ENCODE results near the gene PNISR.

DNA sequence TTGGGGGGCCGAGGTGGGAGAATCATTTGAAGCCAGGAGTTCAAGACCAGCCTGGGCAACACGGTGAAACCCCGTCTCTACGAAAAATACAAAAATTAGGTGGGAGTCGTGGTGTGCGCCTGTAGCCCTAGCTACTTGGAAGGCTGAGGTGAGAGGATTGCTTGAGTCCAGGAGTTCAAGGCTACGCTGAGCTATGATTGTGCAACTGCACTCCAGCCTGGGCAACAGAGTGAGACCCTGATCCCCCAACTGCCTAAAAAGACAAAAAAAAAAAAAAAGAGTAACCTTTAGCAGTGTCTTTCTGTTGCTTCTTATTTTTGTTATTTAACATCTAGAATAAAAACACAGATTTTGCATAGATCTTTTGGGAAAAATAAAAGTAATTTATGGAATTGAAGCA, 18.0 kb downstream of the PNISR start:
- no peak for TF ChIP-seq POLR2A (IDR thresholded peaks at IDR 0.05; ENCODE audit: low read length)
- no peak for TF ChIP-seq GATA1 (IDR thresholded peaks at IDR 0.05; ENCODE audit: low read depth, low read length)
